ENCODE data around the gene SLC23A2. TPM values are rescaled to one million over a fixed set of nuclear protein-coding genes. Genes with fewer than 3 reads are reported as not detected.

SLC23A2 gene
- total and polyA plus RNA-seq, 4 donors, result 9.1 to 48.4 (median 14.7) TPM

DNA sequence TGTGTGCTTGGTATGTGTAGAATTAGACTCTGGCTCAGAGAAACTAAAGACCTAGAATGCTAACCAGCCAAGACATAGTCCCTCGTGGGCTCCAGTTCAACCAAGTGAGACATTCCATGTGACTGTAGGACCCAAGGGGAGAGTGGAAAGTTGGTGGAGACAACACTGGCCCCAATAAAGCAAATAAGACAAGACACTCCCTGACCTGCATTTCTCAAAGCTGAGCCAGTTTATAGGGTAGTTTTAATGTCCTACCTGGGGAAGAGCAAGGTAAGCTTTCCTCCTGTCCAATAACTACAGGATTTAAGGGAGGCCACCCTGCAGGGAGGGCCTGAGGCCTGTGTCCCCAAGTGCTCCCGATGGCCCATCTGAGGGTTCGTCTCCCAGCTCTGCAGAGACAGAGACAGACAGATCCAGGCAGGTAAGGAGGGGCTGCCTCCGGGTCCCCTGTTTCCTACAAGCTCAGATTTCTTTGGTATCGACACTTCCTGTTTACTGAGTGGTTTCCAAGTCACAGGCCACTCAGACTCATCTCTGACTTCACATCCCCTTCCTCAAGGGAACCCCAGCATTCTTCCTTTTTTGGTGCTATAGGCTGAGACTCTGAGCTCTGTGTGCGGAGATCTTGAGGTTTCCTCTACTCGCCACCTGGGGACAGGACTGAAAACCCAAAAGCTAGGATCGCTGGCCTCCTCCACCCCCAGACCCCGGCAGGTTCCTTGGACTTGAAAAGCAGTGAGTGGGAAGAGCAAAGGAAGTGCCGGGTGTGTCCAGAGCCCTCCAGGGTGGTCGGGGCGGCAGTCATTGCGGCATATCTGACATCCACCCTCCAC, 187.2 kb downstream of the SLC23A2 start:
- peak overlapping the region; percentile 36 to 66 for H3K9ac ChIP-seq (ENCODE audit: low read depth in 1 of 2, low read length in 2 of 2)
- H3K36me3 ChIP-seq (ENCODE audit: control insufficient read depth in 4 of 4, insufficient read depth in 3 of 4, low read depth in 1 of 4, low read length in 3 of 4), result no peaks in the 10 kb centered on the region
- H3K27ac ChIP-seq (ENCODE audit: low read depth in 1 of 2, low read length in 2 of 2), result peak overlapping the region; percentile 72 to 82
- peaks cover 0 to 10% (median 3%) of the 10 kb centered on the region in 4 donors for H3K4me1 ChIP-seq (ENCODE audit: control insufficient read depth in 4 of 4, insufficient read depth in 4 of 4, low read length in 3 of 4)
- 56% methylated on average over 13 of the region's 13 CpGs for WGBS
- no peak for DNase-seq (ENCODE audit: low spot score)
- H3K27me3 ChIP-seq (ENCODE audit: control insufficient read depth in 4 of 4, insufficient read depth in 4 of 4, low read length in 3 of 4), result no peaks in the 10 kb centered on the region
- H3K4me3 ChIP-seq (ENCODE audit: low read depth in 1 of 3, low read length in 3 of 3), result no peak overlapping the region
- no peak for TF ChIP-seq FOXA2 (IDR thresholded peaks at IDR 0.05)
- TF ChIP-seq RAD21 (IDR thresholded peaks at IDR 0.05), result peak in 1 of 2 donors; percentile 11
- TF ChIP-seq NR2F2 (IDR thresholded peaks at IDR 0.05), result no peak
- TF ChIP-seq GABPA (IDR thresholded peaks at IDR 0.05 in 1 of 2, conservative IDR thresholded peaks at IDR 0.05 in 1 of 2), result no peak
- no peak for TF ChIP-seq FOXA1 (IDR thresholded peaks at IDR 0.05)
- no peaks in the 10 kb centered on the region for H3K9me3 ChIP-seq (ENCODE audit: control insufficient read depth in 4 of 4, low read length in 3 of 4)

DNA sequence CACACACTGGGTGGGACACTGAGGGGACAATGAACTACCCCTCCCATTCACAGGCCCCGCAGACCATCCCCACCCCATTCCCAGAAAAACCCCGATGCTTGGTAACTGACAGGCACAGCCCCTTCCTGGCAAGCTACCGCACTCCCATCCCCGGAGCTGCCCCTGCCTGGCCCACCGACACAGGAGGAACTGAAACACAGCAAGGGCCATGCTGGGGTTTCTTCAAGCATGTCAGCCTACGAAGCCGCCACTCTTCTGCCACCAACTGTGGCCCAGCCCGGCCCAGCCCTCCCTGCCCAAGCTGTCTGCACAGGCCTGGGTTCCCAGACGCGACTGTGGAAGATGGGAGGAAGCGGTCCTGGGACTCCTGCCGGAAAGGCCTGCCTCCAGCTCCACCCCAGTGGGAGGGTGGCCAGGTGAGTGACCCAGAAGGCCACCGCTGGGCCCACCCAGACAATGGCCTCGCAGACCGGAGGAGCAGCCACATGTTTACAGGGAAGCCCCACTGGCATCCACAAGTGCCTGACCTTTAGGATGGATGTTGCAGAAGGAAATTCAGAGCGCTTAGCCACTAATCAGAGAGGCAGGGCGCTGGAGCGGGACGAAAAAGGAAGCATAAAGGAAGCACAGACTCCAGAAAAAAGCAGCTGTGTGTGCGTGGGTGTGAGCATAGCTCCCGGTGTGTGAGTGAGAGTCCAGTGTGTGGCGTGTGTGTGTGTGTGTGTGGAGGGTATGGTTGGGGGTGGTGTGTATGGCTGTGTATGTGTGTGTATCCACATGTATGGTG, 188.0 kb downstream of the SLC23A2 start:
- H3K27me3 ChIP-seq (ENCODE audit: control insufficient read depth in 4 of 4, insufficient read depth in 4 of 4, low read length in 3 of 4), result no peaks in the 10 kb centered on the region
- H3K27ac ChIP-seq (ENCODE audit: low read depth in 1 of 2, low read length in 2 of 2), result peak overlapping the region; percentile 72 to 82
- no peaks in the 10 kb centered on the region for H3K9me3 ChIP-seq (ENCODE audit: control insufficient read depth in 4 of 4, low read length in 3 of 4)
- peak overlapping the region; percentile 36 to 66 for H3K9ac ChIP-seq (ENCODE audit: low read depth in 1 of 2, low read length in 2 of 2)
- TF ChIP-seq RAD21 (IDR thresholded peaks at IDR 0.05), result no peak
- peak; percentile 35 for TF ChIP-seq NR2F2 (IDR thresholded peaks at IDR 0.05)
- no peaks in the 10 kb centered on the region for H3K36me3 ChIP-seq (ENCODE audit: control insufficient read depth in 4 of 4, insufficient read depth in 3 of 4, low read depth in 1 of 4, low read length in 3 of 4)
- DNase-seq (ENCODE audit: low spot score), result no peak
- H3K4me1 ChIP-seq (ENCODE audit: control insufficient read depth in 4 of 4, insufficient read depth in 4 of 4, low read length in 3 of 4), result peaks cover 0 to 10% (median 3%) of the 10 kb centered on the region in 4 donors
- no peak overlapping the region for H3K4me3 ChIP-seq (ENCODE audit: low read depth in 1 of 3, low read length in 3 of 3)
- WGBS, result 67% methylated on average over 22 of the region's 22 CpGs

DNA sequence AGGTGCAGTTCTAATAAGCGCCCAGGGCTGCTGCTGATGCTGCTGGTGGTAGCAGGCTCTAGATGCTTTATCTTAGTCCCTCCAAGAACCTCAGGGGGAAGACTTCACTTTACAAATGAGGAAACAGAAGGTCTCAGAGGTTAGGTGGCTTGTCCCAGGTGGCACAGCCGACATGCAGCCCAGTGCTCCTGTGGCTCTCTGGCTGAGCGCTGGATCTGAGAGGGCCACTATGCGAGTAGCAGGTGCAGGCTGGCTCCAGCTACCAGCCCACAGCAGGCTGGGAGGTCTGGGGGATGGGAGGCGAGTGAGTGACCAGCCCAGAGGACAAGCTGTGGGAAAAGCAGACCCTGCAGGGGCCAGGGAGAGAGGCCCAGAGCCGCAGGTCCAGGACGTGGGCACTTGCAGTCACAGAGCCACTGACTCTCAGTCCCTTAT, 188.7 kb downstream of the SLC23A2 start:
- Histone ChIP-seq H3K4me1 (ENCODE audit: control insufficient read depth in 4 of 4, insufficient read depth in 4 of 4, low read length in 3 of 4) (peaks cover 0 to 13% (median 3%) of the 10 kb centered on the region in 4 donors), H3K9me3 (ENCODE audit: control insufficient read depth in 4 of 4, low read length in 3 of 4) (no peaks in the 10 kb centered on the region), H3K27ac (ENCODE audit: low read depth in 1 of 2, low read length in 2 of 2) (peak overlapping the region; percentile 72 to 82), H3K27me3 (ENCODE audit: control insufficient read depth in 4 of 4, insufficient read depth in 4 of 4, low read length in 3 of 4) (no peaks in the 10 kb centered on the region), H3K36me3 (ENCODE audit: control insufficient read depth in 4 of 4, insufficient read depth in 3 of 4, low read depth in 1 of 4, low read length in 3 of 4) (no peaks in the 10 kb centered on the region), H3K9ac (ENCODE audit: low read depth in 1 of 2, low read length in 2 of 2) (no peak overlapping the region), H3K4me3 (ENCODE audit: low read depth in 1 of 3, low read length in 3 of 3) (no peak overlapping the region)
- WGBS, result 70% methylated on average over 7 of the region's 7 CpGs
- TF ChIP-seq RXRA (IDR thresholded peaks at IDR 0.05) (no peak), TAF1 (conservative IDR thresholded peaks at IDR 0.05) (no peak), HNF4A (conservative IDR thresholded peaks at IDR 0.05) (no peak), FOXA1 (IDR thresholded peaks at IDR 0.05) (no peak), NR2F2 (IDR thresholded peaks at IDR 0.05) (no peak), JUND (IDR thresholded peaks at IDR 0.05) (no peak), HNF4G (IDR thresholded peaks at IDR 0.05) (no peak), YY1 (IDR thresholded peaks at IDR 0.05) (no peak)
- TF ChIP-seq, protein P1, sequence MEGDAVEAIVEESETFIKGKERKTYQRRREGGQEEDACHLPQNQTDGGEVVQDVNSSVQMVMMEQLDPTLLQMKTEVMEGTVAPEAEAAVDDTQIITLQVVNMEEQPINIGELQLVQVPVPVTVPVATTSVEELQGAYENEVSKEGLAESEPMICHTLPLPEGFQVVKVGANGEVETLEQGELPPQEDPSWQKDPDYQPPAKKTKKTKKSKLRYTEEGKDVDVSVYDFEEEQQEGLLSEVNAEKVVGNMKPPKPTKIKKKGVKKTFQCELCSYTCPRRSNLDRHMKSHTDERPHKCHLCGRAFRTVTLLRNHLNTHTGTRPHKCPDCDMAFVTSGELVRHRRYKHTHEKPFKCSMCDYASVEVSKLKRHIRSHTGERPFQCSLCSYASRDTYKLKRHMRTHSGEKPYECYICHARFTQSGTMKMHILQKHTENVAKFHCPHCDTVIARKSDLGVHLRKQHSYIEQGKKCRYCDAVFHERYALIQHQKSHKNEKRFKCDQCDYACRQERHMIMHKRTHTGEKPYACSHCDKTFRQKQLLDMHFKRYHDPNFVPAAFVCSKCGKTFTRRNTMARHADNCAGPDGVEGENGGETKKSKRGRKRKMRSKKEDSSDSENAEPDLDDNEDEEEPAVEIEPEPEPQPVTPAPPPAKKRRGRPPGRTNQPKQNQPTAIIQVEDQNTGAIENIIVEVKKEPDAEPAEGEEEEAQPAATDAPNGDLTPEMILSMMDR (IDR thresholded peaks at IDR 0.05; ENCODE audit: low read depth, low read length, missing input control), result no peak
- TF ChIP-seq, protein P2, sequence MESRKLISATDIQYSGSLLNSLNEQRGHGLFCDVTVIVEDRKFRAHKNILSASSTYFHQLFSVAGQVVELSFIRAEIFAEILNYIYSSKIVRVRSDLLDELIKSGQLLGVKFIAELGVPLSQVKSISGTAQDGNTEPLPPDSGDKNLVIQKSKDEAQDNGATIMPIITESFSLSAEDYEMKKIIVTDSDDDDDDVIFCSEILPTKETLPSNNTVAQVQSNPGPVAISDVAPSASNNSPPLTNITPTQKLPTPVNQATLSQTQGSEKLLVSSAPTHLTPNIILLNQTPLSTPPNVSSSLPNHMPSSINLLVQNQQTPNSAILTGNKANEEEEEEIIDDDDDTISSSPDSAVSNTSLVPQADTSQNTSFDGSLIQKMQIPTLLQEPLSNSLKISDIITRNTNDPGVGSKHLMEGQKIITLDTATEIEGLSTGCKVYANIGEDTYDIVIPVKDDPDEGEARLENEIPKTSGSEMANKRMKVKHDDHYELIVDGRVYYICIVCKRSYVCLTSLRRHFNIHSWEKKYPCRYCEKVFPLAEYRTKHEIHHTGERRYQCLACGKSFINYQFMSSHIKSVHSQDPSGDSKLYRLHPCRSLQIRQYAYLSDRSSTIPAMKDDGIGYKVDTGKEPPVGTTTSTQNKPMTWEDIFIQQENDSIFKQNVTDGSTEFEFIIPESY (IDR thresholded peaks at IDR 0.05), result no peak
- no peak for DNase-seq (ENCODE audit: low spot score)

Data from liver (tissue), 9 donors.